ENCODE data around the gene ANKRD55. TPM values are rescaled to one million over a fixed set of nuclear protein-coding genes. Genes with fewer than 3 reads are reported as not detected.

ANKRD55 gene
- total and polyA plus RNA-seq, 9 of the 15 experiments (the other 6 are each of a cell fraction or from before 2014, with no cell fraction given): 3.4 to 10.6 (median 6.5) TPM

- no peak for FAIRE-seq
- in situ Hi-C loops (cut with MboI): no loop called here
- no TSS peak for BruUV-seq (replicated peaks)
- TF ChIP-seq TFE3 (CRISPR knock-in tag; IDR thresholded peaks at IDR 0.05) (no peak), ZNF354B (CRISPR knock-in tag; IDR thresholded peaks at IDR 0.05) (no peak), TAF1 (IDR thresholded peaks at IDR 0.05; ENCODE audit: control insufficient read depth, extremely low read depth, insufficient read depth, low read length, severe bottlenecking) (no peak), E2F8 (IDR thresholded peaks at IDR 0.05; ENCODE audit: low read depth, partially characterized antibody) (no peak), ZBTB26 (CRISPR knock-in tag; IDR thresholded peaks at IDR 0.05) (no peak), ZNF175 (CRISPR knock-in tag; IDR thresholded peaks at IDR 0.05; ENCODE audit: low read depth) (no peak), ZFP30 (CRISPR knock-in tag; IDR thresholded peaks at IDR 0.05; ENCODE audit: borderline replicate concordance) (no peak), DDX20 (tag; IDR thresholded peaks at IDR 0.05; ENCODE audit: low read depth) (no peak), SUPT5H (IDR thresholded peaks at IDR 0.05) (no peak), CEBPB (tag; IDR thresholded peaks at IDR 0.05) (no peak), ZNF518B (CRISPR knock-in tag; IDR thresholded peaks at IDR 0.05) (no peak), KAT7 (CRISPR knock-in tag; IDR thresholded peaks at IDR 0.05; ENCODE audit: borderline replicate concordance) (no peak)
These were observed 2.6 kb downstream of the ANKRD55 start for GRCh38 chr5:56230576-56230975.

More at GRCh38 chr5:56230576-56230975, 2.6 kb downstream of the ANKRD55 start:
- ChIA-PET POLR2A (no interaction called here), CTCF (ENCODE audit: low intra/inter-chr PET ratio) (no interaction called here)
- Histone ChIP-seq H3K4me3 (no peak overlapping the region), H3K4me1 (replicated peaks in 1 of 2; ENCODE audit: control insufficient read depth in 2 of 2, insufficient read depth in 2 of 2, low read length in 2 of 2) (no peaks in the 10 kb centered on the region; a peak in 1 of 5 replicates), H3K9me1 (ENCODE audit: control insufficient read depth, insufficient read depth, low read length) (no peaks in the 10 kb centered on the region), H3K27ac (ENCODE audit: extremely low read depth, low read depth, low read length) (no peak overlapping the region), H4K20me1 (replicated peaks; ENCODE audit: control insufficient read depth, insufficient read depth, low read length) (no peaks in the 10 kb centered on the region), H3K27me3 (ENCODE audit: control insufficient read depth in 2 of 2, insufficient read depth in 2 of 2, low read length in 2 of 2) (peaks cover 11 to 13% of the 10 kb centered on the region in 2 experiments; a peak in 4 of 5 replicates), H3K36me3 (ENCODE audit: control insufficient read depth, insufficient read depth, low read length) (no peaks in the 10 kb centered on the region), H3K9me3 (replicated peaks; ENCODE audit: control insufficient read depth, insufficient read depth, low read depth, low read length) (no peaks in the 10 kb centered on the region), H2AFZ (ENCODE audit: low read depth, low read length) (no peak overlapping the region), H3K4me2 (ENCODE audit: insufficient read depth, low read length) (no peak overlapping the region), H3K79me2 (ENCODE audit: control insufficient read depth, insufficient read depth, low read length) (no peaks in the 10 kb centered on the region), H3K9ac (ENCODE audit: insufficient read depth in 1 of 2, low read depth in 2 of 2, low read length in 2 of 2) (no peak overlapping the region)
- intact Hi-C loops (cut with micrococcal nuclease): no loop called here
- no peak for DNase-seq (ENCODE audit: extremely low read depth in 1 of 4, low spot score in 3 of 4)
- ATAC-seq: no peak

Data from K562 (cell line).